HEK293 (cell line): ENCODE measurements around the gene ZRSR2.

ENCODE experiments used
- ZBTB7A ChIP-seq: fragments of 450-650 bp; formaldehyde crosslinking; IDR thresholded peaks from 2 replicates; pipeline ENCODE4 v1.5.1; 2016; ENCODE audit warnings: low read depth, missing biosample characterization, missing genetic modification characterization
- ZNF792 ChIP-seq: fragments of 450-650 bp; formaldehyde crosslinking; IDR thresholded peaks from 2 replicates; pipeline ENCODE4 v1.5.1; 2016; ENCODE audit warnings: missing biosample characterization, missing genetic modification characterization
- TF ChIP-seq, protein P1 (sequence below): fragments of 450-650 bp; formaldehyde crosslinking; conservative IDR thresholded peaks from 2 replicates; pipeline ENCODE4 v1.5.1; 2016; ENCODE audit warnings: low read depth, missing biosample characterization, missing genetic modification characterization

DNA sequence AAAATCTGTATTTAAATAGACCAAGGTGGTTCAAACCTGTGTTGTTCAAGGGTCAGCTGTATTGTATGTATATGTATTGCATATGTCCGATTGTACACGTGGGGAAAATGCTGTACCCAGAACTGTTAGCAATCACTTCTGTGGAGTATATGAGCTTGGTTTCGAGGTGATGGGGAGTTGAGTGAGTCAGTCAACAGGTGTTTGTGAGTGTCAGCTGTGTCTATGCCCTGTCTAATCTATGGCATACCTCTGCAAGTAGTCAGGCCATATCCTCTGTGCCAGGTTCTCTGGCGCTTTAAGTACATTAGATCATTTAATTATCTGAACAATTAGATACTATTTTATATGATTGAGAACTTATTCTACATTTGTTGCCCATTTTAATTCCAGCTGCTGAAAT, 7.4 kb downstream of the ZRSR2 start:
- no peak for TF ChIP-seq ZBTB7A
- TF ChIP-seq, protein P1, sequence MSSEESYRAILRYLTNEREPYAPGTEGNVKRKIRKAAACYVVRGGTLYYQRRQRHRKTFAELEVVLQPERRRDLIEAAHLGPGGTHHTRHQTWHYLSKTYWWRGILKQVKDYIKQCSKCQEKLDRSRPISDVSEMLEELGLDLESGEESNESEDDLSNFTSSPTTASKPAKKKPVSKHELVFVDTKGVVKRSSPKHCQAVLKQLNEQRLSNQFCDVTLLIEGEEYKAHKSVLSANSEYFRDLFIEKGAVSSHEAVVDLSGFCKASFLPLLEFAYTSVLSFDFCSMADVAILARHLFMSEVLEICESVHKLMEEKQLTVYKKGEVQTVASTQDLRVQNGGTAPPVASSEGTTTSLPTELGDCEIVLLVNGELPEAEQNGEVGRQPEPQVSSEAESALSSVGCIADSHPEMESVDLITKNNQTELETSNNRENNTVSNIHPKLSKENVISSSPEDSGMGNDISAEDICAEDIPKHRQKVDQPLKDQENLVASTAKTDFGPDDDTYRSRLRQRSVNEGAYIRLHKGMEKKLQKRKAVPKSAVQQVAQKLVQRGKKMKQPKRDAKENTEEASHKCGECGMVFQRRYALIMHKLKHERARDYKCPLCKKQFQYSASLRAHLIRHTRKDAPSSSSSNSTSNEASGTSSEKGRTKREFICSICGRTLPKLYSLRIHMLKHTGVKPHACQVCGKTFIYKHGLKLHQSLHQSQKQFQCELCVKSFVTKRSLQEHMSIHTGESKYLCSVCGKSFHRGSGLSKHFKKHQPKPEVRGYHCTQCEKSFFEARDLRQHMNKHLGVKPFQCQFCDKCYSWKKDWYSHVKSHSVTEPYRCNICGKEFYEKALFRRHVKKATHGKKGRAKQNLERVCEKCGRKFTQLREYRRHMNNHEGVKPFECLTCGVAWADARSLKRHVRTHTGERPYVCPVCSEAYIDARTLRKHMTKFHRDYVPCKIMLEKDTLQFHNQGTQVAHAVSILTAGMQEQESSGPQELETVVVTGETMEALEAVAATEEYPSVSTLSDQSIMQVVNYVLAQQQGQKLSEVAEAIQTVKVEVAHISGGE (tag by site-specific recombination): no peak
- TF ChIP-seq ZNF792 (tag by site-specific recombination): no peak
